Measurements from ENCODE around the gene STOX2. TPM values are rescaled to one million over a fixed set of nuclear protein-coding genes. Genes with fewer than 3 reads are reported as not detected.

STOX2 gene
- total and polyA plus RNA-seq, 2 of the 8 experiments (the other 6 are each of a cell fraction or from before 2014, with no cell fraction given) = 5.5 to 20.0 TPM

GRCh38 chr4:183989461-183989860 is 84.4 kb downstream of the STOX2 start (continued):
- TF ChIP-seq CTCF (IDR thresholded peaks at IDR 0.05; ENCODE audit: control extremely low read depth in 1 of 3, insufficient read depth in 1 of 3, low read depth in 1 of 3, low read length in 3 of 3) (no peak), EZH2 (IDR thresholded peaks at IDR 0.05; ENCODE audit: low read depth, low read length, severe bottlenecking) (no peak)
